ENCODE results near the gene FKBP10. TPM values are rescaled to one million over a fixed set of nuclear protein-coding genes. Genes with fewer than 3 reads are reported as not detected.

The FKBP10 gene
- total and polyA plus RNA-seq, 2 donors (not counting 3 experiments of a cell fraction or from before 2014, with no cell fraction given) = 168 to 377 TPM

- Histone ChIP-seq H3K4me2 (ENCODE audit: insufficient read depth, low read length) (no peak overlapping the region), H3K27me3 (ENCODE audit: control insufficient read depth in 2 of 2, insufficient read depth in 2 of 2, low read length in 2 of 2) (no peaks in the 10 kb centered on the region), H3K4me3 (replicated peaks in 1 of 3; ENCODE audit: insufficient read depth in 1 of 3, low read depth in 1 of 3, low read length in 3 of 3) (no peak overlapping the region), H3K79me2 (ENCODE audit: control insufficient read depth, insufficient read depth, low read length) (no peaks in the 10 kb centered on the region), H3K9me1 (replicated peaks; ENCODE audit: control insufficient read depth, extremely low read depth, insufficient read depth, low read length) (no peaks in the 10 kb centered on the region), H3K9me3 (replicated peaks; ENCODE audit: control insufficient read depth, insufficient read depth, low read length) (no peaks in the 10 kb centered on the region), H3K36me3 (ENCODE audit: control insufficient read depth in 2 of 2, extremely low read depth in 1 of 2, insufficient read depth in 2 of 2, low read length in 2 of 2) (peaks cover 35 to 41% of the 10 kb centered on the region in 2 experiments), H4K20me1 (replicated peaks; ENCODE audit: control insufficient read depth, extremely low read depth, insufficient read depth, low read length) (no peaks in the 10 kb centered on the region), H3K4me1 (ENCODE audit: control insufficient read depth, extremely low read depth, insufficient read depth, low read length) (no peaks in the 10 kb centered on the region), H3K9ac (replicated peaks; ENCODE audit: extremely low read depth, insufficient read depth, low read length) (no peak overlapping the region), H3K27ac (ENCODE audit: insufficient read depth, low read depth, low read length) (no peak overlapping the region), H2AFZ (ENCODE audit: low read depth, low read length) (no peak overlapping the region)
- TF ChIP-seq POLR2AphosphoS5 (IDR thresholded peaks at IDR 0.05; ENCODE audit: insufficient read depth, low read depth, low read length) = no peak
- no peak for TF ChIP-seq JUN (IDR thresholded peaks at IDR 0.05; ENCODE audit: borderline replicate concordance, insufficient read depth, insufficient read length, low read depth)
- TF ChIP-seq POLR2A (IDR thresholded peaks at IDR 0.05; ENCODE audit: low read depth, low read length) = no peak
- no peak for TF ChIP-seq GATA2 (IDR thresholded peaks at IDR 0.05; ENCODE audit: insufficient read depth, insufficient read length, low read depth, low read length)
- TF ChIP-seq, protein P1, sequence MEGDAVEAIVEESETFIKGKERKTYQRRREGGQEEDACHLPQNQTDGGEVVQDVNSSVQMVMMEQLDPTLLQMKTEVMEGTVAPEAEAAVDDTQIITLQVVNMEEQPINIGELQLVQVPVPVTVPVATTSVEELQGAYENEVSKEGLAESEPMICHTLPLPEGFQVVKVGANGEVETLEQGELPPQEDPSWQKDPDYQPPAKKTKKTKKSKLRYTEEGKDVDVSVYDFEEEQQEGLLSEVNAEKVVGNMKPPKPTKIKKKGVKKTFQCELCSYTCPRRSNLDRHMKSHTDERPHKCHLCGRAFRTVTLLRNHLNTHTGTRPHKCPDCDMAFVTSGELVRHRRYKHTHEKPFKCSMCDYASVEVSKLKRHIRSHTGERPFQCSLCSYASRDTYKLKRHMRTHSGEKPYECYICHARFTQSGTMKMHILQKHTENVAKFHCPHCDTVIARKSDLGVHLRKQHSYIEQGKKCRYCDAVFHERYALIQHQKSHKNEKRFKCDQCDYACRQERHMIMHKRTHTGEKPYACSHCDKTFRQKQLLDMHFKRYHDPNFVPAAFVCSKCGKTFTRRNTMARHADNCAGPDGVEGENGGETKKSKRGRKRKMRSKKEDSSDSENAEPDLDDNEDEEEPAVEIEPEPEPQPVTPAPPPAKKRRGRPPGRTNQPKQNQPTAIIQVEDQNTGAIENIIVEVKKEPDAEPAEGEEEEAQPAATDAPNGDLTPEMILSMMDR (IDR thresholded peaks at IDR 0.05; ENCODE audit: extremely low read depth in 1 of 2, insufficient read depth in 1 of 2, low read depth in 1 of 2, low read length in 2 of 2) = no peak
- TF ChIP-seq MYC (IDR thresholded peaks at IDR 0.05; ENCODE audit: low read depth, low read length) = no peak
- TF ChIP-seq, protein P2, sequence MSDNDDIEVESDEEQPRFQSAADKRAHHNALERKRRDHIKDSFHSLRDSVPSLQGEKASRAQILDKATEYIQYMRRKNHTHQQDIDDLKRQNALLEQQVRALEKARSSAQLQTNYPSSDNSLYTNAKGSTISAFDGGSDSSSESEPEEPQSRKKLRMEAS (IDR thresholded peaks at IDR 0.05; ENCODE audit: insufficient read depth, insufficient read length) = no peak
- TF ChIP-seq FOS (IDR thresholded peaks at IDR 0.05; ENCODE audit: borderline replicate concordance, insufficient read depth, low read length) = no peak
- no peak for TF ChIP-seq EZH2 (IDR thresholded peaks at IDR 0.05; ENCODE audit: borderline replicate concordance, low read depth, low read length, severe bottlenecking)
- DNase-seq (ENCODE audit: low read depth, low spot score) (no peak), FAIRE-seq (no peak)
- ChIA-PET CTCF (no interaction called here), POLR2A (no interaction called here)
- no TSS peak for BruUV-seq (replicated peaks)
- dilution Hi-C loops (cut with MboI; ENCODE audit: extremely low pct_ligation_motif_present, low sequenced_read_pairs) = no loop called here
- intact Hi-C loops (cut with micrococcal nuclease) = no loop called here
Observed at GRCh38 chr17:41870097-41870496, 57.3 kb downstream of the FKBP10 start.
